CD4-positive, alpha-beta T cell treated with Interleukin-6 for 4 hours (primary cell): ENCODE results near the gene AGBL4.
"Not testable (repeated sequence)": the region's sequence is repeated elsewhere in the genome, so short reads cannot be mapped to it uniquely, and the experiment has no call there.

Experiments used
- DNase-seq: peaks from one replicate; pipeline ENCODE4 v3.0.0-alpha.2; 2020; ENCODE audit warnings: mixed read lengths

Gene AGBL4

DNA sequence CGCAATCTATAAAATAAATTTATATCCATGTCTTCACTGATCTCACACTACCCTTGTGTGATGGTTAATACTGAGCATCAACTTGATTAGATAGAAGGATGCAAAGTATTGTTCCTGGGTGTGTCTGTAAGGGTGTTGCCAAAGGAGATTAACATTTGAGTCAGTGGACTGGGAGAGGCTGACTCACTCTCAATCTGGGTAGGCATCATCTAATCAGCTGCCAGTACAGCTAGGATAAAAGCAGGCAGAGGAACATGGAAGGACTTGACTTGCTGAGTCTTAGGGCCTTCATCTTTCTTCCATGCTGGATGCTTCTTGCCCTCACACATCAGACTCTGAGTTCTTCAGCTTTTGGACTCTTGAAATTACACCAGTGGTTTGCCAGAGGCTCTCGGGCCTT is 615.4 kb downstream of the AGBL4 start:
- DNase-seq: no peak

GRCh38 chr1:49397086-49397485 is 626.7 kb downstream of the AGBL4 start:
- DNase-seq: no peak

DNA sequence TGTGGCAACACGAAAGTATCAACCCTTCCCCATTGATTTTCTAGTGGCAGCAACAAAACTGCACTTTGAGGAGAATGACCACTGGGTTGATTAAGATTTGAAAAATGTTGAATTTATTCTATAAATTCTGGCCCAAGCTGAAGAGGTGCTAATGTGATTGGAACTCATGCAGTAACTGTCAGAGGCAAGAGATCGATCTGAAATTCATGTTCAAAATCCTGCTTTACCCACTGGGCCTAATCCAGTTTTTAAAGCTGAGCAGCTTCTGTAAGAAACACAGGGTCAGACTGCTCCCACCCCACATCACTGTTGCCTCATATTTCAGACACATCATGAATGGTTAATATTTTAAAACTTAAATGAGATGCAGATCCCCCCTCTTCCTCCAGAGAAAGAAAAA is 629.6 kb downstream of the AGBL4 start:
- no peak for DNase-seq

- no peak for DNase-seq
These were observed 634.1 kb downstream of the AGBL4 start for GRCh38 chr1:49389699-49390098.

- DNase-seq: no peak
These were observed 659.1 kb downstream of the AGBL4 start for GRCh38 chr1:49364676-49365075.

GRCh38 chr1:49363628-49364027 is 660.1 kb downstream of the AGBL4 start:
- DNase-seq: no peak

- DNase-seq: no peak
These were observed 665.7 kb downstream of the AGBL4 start for GRCh38 chr1:49358036-49358435.

- DNase-seq: no peak
These were observed 667.2 kb downstream of the AGBL4 start for GRCh38 chr1:49356594-49356993.

GRCh38 chr1:49351768-49352167 is 672.0 kb downstream of the AGBL4 start:
- DNase-seq: no peak

DNA sequence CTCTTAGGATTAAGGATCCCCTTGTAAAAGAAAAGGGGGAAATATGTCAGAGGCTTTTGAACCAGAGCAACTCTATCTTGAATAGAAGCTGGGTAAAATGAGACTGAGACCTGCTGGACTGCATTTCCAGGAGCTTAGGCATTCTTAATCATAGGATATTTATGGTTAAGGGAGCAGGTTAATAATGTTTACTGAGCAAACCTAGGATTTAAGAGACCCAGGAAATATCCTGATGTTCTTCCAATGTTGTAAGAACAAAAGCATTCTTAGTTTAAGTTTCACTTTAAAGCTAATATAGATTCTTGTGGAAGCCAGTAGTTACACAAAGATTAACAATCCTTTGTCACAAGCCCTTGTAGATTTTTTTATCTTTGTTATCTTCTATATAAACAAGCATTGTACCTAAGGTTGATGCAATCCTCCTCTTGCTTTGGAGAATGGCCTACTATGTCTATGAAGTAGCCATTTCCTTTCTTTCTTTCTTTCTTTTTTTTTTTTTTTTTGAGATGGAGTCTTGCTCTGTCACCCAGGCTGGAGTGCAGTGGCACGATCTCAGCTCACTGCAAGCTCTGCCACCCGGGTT is 676.9 kb downstream of the AGBL4 start:
- DNase-seq: no peak

GRCh38 chr1:49340576-49340975 is 683.2 kb downstream of the AGBL4 start:
- DNase-seq: no peak

DNA sequence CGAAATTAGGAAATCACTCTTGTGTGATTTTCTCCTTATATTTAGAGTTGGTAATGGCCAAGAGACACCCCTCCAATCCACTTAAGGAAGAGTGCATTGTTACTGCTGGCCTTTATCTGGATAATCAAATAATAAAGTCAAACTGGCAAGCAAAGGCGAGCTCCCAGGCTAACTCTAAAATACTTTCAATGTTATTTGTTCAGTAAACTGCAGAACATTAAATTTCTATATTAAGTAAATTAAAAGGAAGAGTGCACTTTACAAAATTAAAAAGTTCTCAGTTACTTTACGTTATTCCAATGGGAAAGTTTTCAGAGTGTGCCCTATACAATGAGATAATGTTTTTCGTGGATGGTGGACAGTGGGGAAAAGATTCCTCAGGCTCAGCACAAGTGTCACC is 684.7 kb downstream of the AGBL4 start:
- DNase-seq: no peak

DNA sequence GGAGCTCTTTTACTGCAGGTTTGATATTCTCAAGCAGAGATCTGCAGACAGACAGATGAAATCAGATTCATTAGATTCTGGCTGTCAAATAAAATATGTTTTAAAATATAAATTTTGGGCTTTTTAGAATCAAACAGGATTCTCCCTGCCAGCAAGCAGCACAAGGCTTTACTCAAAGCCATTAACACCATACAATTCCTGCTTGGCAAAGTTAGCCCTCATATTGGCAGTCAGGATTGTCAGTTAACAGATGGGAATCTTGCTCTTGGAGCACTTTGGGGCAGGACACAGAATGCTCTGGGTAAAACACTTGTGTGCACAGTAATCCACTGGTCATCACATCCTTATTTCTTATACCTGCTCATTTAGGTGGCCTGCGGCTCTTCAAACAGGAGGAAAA is 686.5 kb downstream of the AGBL4 start:
- no peak for DNase-seq

DNA sequence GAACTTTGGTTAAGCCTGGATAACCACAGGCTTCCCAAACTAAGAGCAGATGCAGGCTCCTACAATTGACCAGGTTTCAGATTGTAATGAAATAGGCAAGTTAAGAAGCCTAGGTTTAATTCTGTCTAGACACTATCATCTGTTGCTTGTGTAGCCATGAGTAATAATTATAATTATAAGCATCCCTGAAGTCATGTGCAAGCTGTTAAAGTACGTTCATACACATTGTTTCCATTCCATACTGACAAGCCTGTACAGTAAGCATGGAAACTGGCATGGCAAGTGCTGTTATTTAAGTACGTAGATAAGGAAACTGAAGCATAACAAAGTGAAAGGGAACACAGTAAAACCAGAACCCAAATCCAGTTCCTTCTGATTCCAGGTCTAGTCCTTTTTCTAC is 689.8 kb downstream of the AGBL4 start:
- DNase-seq: no peak

DNA sequence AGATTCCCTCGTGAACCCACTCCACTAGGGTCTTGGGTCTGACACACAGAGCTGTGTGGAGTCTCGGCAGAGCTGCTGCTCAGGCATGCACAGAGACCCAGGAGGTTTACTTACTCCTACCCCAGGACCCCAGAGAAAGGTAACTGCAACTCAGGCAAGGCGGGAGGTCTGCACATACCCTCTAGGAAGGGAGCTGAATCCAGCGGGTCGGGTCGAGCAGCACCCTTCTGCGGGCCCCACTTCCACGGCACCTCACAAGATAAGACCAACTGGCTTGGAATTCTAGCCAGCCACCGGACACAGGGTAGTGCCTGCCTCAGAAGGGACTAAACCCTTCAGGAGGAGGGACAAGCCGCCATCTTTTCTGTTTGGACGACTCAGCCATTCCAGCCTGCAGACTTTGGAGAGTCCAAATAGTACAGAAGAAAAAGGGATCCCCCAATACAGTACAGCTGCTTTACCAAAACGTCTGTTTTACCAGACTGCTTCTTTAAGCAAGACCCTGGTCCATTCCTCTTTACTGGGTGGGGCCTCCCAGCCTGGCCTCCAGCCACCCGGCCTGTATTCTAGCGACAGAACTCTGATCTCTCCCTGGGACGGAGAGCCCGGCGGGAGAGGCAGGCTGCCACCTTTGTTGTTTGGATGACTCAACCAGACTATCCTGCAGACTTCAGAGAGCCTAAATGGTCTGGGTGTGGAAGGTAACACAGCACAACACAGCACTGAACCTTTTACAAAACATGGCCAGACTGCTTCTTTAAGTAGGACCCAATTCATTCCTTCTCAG is 692.5 kb downstream of the AGBL4 start:
- no peak for DNase-seq

- no peak for DNase-seq
These were observed 699.7 kb downstream of the AGBL4 start for GRCh38 chr1:49323925-49324540.

DNA sequence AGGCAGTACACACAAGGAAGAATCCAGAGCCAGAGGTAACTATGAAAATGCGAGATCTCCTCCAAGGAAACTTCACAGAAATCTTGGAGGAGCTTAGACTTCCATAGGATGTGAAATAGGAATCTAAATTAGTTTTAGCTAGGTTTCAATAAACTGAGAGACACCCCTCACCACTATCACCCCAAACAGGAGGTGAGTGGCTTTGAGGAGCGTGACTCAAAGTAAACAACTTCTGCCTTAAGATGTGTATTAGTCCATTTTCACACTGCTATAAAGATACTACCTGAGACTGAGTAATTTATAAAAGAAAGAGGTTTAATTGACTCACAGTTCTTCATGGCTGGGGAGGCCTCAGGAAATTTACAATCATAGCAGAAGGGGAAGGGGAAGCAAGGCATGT is 703.3 kb downstream of the AGBL4 start:
- DNase-seq: not testable (repeated sequence)

GRCh38 chr1:49319426-49319963 is 704.3 kb downstream of the AGBL4 start:
- DNase-seq: no peak

DNA sequence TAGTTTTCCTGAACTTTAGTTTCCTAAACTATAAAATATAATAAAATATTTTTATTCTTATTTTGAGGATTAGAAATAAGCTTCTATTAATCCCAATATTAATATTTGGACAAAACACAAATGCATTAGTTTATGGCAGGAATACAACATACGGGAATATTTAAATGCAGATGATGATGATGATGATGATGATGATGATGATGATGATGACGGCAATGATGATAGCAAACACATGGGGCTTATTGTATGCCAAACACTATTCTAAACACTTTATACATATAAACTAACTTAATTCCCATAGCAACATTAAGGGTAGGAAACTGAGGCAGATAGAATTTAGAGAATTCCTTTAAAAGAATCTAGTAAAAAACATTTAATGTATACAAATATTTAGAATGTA is 705.5 kb downstream of the AGBL4 start:
- no peak for DNase-seq

DNA sequence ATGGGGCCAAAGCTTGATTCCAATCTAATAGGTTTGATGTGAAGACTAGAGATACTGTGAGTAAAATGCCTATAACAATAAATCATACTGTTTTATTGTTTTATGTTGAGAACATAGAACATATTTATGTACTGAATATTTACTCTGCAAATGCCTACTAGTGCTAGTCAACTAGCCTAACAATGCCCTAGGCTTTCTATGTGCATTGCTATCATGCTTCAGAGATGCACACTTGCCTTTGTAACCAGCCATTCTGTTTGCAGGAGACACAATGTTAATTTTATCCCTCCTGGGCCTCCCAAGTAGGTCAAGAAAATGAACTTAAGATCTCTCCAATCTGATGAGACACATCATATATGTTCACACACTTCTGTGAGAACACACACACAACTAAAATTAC is 716.3 kb downstream of the AGBL4 start:
- no peak for DNase-seq

DNA sequence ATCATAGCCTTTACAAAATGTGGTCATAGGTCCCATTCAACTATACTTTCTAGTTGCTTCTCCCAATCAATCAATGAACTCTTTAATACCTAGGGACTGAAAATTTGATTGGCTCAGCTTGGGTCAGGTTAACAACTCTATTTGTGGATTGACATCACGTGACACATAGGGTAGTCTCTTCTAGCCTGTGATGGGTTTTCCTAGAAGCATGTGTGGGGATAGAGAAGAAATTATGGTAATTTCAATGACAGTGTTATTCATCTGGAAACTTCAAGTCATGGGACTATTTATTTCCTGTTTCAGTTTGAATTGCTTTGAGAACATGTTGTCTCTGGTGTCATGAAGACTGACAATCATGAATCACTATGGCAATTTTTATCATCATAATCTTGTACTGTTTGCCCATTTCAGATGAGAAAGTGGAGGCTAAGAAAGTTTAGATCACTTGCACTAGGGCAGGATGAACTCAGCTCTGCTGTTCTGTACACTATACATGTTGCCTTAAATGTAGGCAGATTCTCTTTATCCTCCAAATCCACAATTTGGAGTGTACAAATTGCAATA is 717.2 kb downstream of the AGBL4 start:
- DNase-seq: no peak

GRCh38 chr1:49302400-49302799 is 721.4 kb downstream of the AGBL4 start:
- not testable (repeated sequence) for DNase-seq

DNA sequence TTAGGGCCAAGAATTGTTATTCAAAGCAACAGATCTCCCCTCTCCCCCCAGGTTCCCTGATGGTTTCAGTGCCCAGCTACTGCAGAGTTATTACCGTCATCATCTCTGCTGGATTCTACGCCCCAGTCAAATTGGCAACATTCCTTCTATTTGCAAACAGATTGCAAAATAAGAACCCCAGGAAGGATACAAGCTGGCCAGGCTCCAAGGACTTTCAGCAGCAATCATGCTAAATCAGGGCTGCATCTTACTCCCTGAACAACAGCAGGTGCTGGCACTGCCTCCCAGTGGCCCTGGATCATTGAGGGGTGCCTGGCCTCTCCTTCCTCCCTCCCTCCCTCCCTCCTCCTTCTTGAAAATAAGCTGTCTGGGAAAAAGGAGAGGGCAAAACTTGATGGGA is 725.5 kb downstream of the AGBL4 start:
- no peak for DNase-seq

DNA sequence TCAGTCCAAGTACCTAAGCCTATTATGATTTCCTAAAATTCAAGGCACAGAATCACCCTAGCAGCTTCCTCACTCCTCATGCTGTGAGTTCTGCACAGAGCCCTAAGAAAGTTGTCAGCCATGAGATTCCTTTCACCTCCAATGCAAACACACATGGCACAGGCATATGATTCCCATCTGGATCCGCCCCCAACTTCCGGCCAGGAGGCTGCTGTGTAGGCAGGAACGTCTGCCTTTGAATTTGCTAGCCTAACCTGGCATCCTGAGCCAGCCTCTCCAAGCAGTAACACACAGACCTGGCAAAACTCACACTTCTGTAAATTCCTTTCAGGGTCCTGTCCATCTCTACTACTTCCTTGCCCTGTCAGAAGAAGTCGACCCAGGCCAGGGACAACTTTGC is 726.0 kb downstream of the AGBL4 start:
- DNase-seq: no peak
